ENCODE results near the gene KLK8.

Gene KLK8

GRCh38 chr19:50957587-50957986 lies 43.8 kb downstream of the KLK8 start:
- no peak for DNase-seq (ENCODE audit: low read depth in 2 of 3, low spot score in 2 of 3)

- DNase-seq (ENCODE audit: low read depth in 2 of 3, low spot score in 2 of 3), result no peak
These were observed 48.5 kb downstream of the KLK8 start, which contains the start of gene KLK5 for GRCh38 chr19:50952910-50953309. Gene KLK5 (minus strand): TSS chr19:50953038. CDS start chr19:50952657, 381 bp downstream.

DNA sequence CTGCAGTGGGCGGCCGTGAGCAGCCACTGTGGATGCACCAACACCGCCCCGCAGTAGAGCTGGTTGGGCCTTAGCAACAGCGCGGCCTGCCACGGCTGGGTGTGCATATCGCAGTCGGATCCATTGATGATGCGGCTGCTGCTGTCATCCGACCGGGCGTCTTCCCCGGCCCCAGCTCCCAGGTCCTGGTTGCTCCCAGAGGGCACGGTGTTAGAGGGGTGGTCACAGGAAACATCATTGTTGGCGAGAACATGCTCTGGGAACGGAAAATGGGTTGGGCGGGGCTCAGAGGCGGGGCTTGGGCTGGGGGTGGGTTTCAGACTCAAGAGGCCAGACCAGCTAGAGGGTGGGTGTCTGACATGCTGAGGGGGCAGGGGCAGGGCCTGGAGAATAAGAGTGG lies 51.5 kb downstream of the KLK8 start:
- no peak for DNase-seq (ENCODE audit: low read depth in 2 of 3, low spot score in 2 of 3)

DNA sequence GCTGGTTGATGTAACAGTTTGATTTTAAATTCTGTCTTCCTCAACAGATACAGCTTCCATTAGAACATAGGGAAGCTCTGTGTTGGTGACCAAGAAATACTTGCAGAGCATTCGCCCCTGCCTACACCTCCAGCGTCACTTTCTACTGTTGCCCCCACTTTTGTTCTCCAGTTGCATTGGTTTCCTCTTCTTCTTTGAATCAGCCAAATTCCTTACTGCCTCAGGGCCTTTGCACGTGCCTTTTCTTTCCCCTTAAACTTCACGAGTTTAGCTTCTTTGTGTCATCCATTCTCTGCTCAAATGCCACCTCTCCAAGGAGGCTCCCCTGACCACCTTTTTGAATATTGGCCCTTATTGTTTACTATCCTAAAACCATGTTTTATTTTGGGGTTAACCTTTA lies 54.3 kb downstream of the KLK8 start:
- no peak for DNase-seq (ENCODE audit: low read depth in 2 of 3, low spot score in 2 of 3)
